DND-41 (cell line): Measurements from ENCODE around the gene SH3RF3.

Source experiments
- ATAC-seq: fragments of 200-7000 bp; cut with Tn5 transposase; 3 replicates; pipeline ENCODE4 v1.9.1; 2021; ENCODE audit warnings: low read depth; ENCODE audit not compliant: insufficient read depth
- DNase-seq: peaks from one replicate; pipeline ENCODE4 v3.0.0-alpha.2; 2020
- H2AFZ ChIP-seq: 2 replicates; pipeline ENCODE4 v1.6.0; 2012; ENCODE audit warnings: low read depth, low read length
- H3K27ac ChIP-seq: 2 replicates; pipeline ENCODE4 v1.5.1; 2012; ENCODE audit warnings: low read length, inconsistent platforms
- H3K27me3 ChIP-seq: fragments of 200-600 bp; sonication (generic); 2 replicates; pipeline ENCODE4 v1.6.0; 2012; ENCODE audit warnings: low read length, mild to moderate bottlenecking, inconsistent platforms; ENCODE audit not compliant: insufficient read depth, poor library complexity
- H3K36me3 ChIP-seq: 2 replicates; pipeline ENCODE4 v1.5.1; 2012; ENCODE audit warnings: low read length, inconsistent platforms; ENCODE audit not compliant: insufficient read depth
- H3K4me1 ChIP-seq: 2 replicates; pipeline ENCODE4 v1.5.1; 2012; ENCODE audit warnings: mild to moderate bottlenecking, low read length; ENCODE audit not compliant: insufficient read depth
- H3K4me2 ChIP-seq: 2 replicates; pipeline ENCODE4 v1.6.0; 2012; ENCODE audit warnings: mild to moderate bottlenecking, moderate library complexity, low read length, inconsistent platforms; ENCODE audit not compliant: insufficient read depth
- H3K4me3 ChIP-seq, 2 experiments: fragments of 200-600 bp in 1 of 2; shearing (Covaris generic) in 1 of 2; 2 replicates each; pipeline ENCODE4 v1.5.1; 2012 to 2016; ENCODE audit warnings: inconsistent platforms in 2 of 2, low read length in 2 of 2, mild to moderate bottlenecking in 2 of 2, low read depth in 1 of 2, moderate library complexity in 1 of 2
- H3K79me2 ChIP-seq: 2 replicates; pipeline ENCODE4 v1.6.0; 2012; ENCODE audit warnings: low read length, inconsistent platforms; ENCODE audit not compliant: insufficient read depth
- H3K9ac ChIP-seq: 2 replicates; pipeline ENCODE4 v1.6.0; 2012; ENCODE audit warnings: low read depth, mild to moderate bottlenecking, inconsistent platforms, low read length, moderate library complexity
- H3K9me3 ChIP-seq: 2 replicates; pipeline ENCODE4 v1.5.1; 2012; ENCODE audit warnings: low read length, moderate library complexity, mild to moderate bottlenecking, inconsistent platforms; ENCODE audit not compliant: insufficient read depth, severe bottlenecking
- H4K20me1 ChIP-seq: 2 replicates; pipeline ENCODE4 v1.6.0; 2012; ENCODE audit warnings: low read length; ENCODE audit not compliant: insufficient read depth
- EZH2 ChIP-seq: IDR thresholded peaks from 3 replicates; pipeline ENCODE4 v1.6.1; 2012; ENCODE audit warnings: borderline replicate concordance, low read depth, mild to moderate bottlenecking, moderate library complexity, low read length, inconsistent platforms; ENCODE audit not compliant: severe bottlenecking
- TF ChIP-seq, protein P1 (sequence below): IDR thresholded peaks from 2 replicates; pipeline ENCODE4 v1.5.1; 2012; ENCODE audit warnings: borderline replicate concordance, low read length, moderate library complexity, mild to moderate bottlenecking; ENCODE audit not compliant: poor library complexity, severe bottlenecking; ENCODE audit errors: extremely low read depth

SH3RF3 gene

DNA sequence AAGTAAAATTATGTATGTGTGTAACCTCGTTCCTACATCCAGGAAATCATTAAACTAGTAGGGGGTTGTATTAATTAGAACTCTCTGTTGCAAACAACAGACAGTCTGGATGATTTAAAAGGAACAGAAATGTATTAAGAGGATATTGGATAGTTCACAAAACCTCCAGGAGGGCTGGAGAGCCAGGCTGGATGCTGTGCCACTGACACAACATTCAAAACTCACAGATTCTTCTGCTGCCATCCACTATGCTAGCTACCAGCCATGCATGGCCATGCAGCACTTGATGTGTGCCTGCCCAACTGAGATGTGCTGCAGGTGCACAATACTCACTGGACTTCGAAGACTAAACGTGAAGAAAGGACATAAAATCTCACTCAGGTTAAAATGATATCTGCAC is 48.2 kb upstream of the SH3RF3 start:
- no peak for DNase-seq
- TF ChIP-seq EZH2 = no peak
- no peak overlapping the region for H2AFZ ChIP-seq

GRCh38 chr2:109081374-109081773 is 47.6 kb upstream of the SH3RF3 start:
- no peak overlapping the region for H3K4me3 ChIP-seq
- no peaks in the 10 kb centered on the region for H3K9me3 ChIP-seq
- H3K27me3 ChIP-seq = peaks cover 3% of the 10 kb centered on the region
- no peaks in the 10 kb centered on the region for H3K4me1 ChIP-seq
- ATAC-seq (no peak), DNase-seq (no peak)
- no peaks in the 10 kb centered on the region for H3K79me2 ChIP-seq
- H3K36me3 ChIP-seq = no peaks in the 10 kb centered on the region
- H2AFZ ChIP-seq = no peak overlapping the region
- H3K4me2 ChIP-seq = no peak overlapping the region
- H4K20me1 ChIP-seq = no peaks in the 10 kb centered on the region
- H3K9ac ChIP-seq = no peak overlapping the region
- no peak overlapping the region for H3K27ac ChIP-seq
- TF ChIP-seq, protein P1, sequence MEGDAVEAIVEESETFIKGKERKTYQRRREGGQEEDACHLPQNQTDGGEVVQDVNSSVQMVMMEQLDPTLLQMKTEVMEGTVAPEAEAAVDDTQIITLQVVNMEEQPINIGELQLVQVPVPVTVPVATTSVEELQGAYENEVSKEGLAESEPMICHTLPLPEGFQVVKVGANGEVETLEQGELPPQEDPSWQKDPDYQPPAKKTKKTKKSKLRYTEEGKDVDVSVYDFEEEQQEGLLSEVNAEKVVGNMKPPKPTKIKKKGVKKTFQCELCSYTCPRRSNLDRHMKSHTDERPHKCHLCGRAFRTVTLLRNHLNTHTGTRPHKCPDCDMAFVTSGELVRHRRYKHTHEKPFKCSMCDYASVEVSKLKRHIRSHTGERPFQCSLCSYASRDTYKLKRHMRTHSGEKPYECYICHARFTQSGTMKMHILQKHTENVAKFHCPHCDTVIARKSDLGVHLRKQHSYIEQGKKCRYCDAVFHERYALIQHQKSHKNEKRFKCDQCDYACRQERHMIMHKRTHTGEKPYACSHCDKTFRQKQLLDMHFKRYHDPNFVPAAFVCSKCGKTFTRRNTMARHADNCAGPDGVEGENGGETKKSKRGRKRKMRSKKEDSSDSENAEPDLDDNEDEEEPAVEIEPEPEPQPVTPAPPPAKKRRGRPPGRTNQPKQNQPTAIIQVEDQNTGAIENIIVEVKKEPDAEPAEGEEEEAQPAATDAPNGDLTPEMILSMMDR = no peak
- no peak for TF ChIP-seq EZH2

More for the DNA sequence above, 48.2 kb upstream of the SH3RF3 start:
- Histone ChIP-seq H3K36me3 (no peaks in the 10 kb centered on the region), H3K27ac (no peak overlapping the region), H3K4me3 (no peak overlapping the region), H3K27me3 (peaks cover 3% of the 10 kb centered on the region), H3K79me2 (no peaks in the 10 kb centered on the region), H3K4me2 (no peak overlapping the region), H3K9ac (no peak overlapping the region), H3K4me1 (no peaks in the 10 kb centered on the region), H3K9me3 (no peaks in the 10 kb centered on the region), H4K20me1 (no peaks in the 10 kb centered on the region)
- no peak for ATAC-seq

- H2AFZ ChIP-seq = no peak overlapping the region
- H3K4me1 ChIP-seq = no peaks in the 10 kb centered on the region
- no peaks in the 10 kb centered on the region for H3K36me3 ChIP-seq
- H3K27me3 ChIP-seq = no peaks in the 10 kb centered on the region
- no peaks in the 10 kb centered on the region for H3K9me3 ChIP-seq
- H3K27ac ChIP-seq = no peak overlapping the region
- H3K79me2 ChIP-seq = no peaks in the 10 kb centered on the region
- TF ChIP-seq, protein P1 = no peak
- no peak for TF ChIP-seq EZH2
- H4K20me1 ChIP-seq = no peaks in the 10 kb centered on the region
- DNase-seq = no peak
- H3K9ac ChIP-seq = no peak overlapping the region
- H3K4me3 ChIP-seq = no peak overlapping the region
- ATAC-seq = no peak
- no peak overlapping the region for H3K4me2 ChIP-seq
Observed at GRCh38 chr2:109083771-109084170, 45.2 kb upstream of the SH3RF3 start.

DNA sequence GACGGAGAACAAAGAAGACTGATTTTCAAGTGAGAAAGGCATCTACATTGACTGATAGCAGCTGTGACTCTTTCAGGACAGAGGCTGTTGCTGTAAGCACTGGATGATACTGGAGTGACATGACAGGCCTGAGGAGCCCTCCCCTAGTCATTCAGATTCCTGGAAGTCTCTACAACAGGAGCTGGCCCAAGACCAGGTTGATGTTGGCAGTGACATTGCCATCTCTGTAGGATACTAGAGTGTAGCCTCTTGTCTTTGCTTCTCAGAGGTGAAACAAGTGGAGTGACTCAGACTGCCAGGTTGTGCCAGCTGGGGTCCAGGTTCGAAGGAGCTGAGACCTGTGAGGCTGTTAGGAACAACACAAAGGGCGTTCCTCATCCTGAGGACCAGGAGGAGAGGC is 44.7 kb upstream of the SH3RF3 start:
- Histone ChIP-seq H3K4me1 (no peaks in the 10 kb centered on the region), H3K4me2 (no peak overlapping the region), H3K9ac (no peak overlapping the region), H3K27me3 (no peaks in the 10 kb centered on the region), H2AFZ (no peak overlapping the region), H3K9me3 (no peaks in the 10 kb centered on the region), H3K36me3 (no peaks in the 10 kb centered on the region), H3K27ac (no peak overlapping the region), H3K79me2 (no peaks in the 10 kb centered on the region), H4K20me1 (no peaks in the 10 kb centered on the region), H3K4me3 (no peak overlapping the region)
- DNase-seq (no peak), ATAC-seq (no peak)
- TF ChIP-seq EZH2 = no peak
- TF ChIP-seq, protein P1 = no peak
